Measurements from ENCODE around the gene VPS13D. TPM values are rescaled to one million over a fixed set of nuclear protein-coding genes. Genes with fewer than 3 reads are reported as not detected.

The VPS13D gene
- polyA plus RNA-seq, 1 of the 3 experiments (the other 2 are of a cell fraction) = 15.0 TPM

DNA sequence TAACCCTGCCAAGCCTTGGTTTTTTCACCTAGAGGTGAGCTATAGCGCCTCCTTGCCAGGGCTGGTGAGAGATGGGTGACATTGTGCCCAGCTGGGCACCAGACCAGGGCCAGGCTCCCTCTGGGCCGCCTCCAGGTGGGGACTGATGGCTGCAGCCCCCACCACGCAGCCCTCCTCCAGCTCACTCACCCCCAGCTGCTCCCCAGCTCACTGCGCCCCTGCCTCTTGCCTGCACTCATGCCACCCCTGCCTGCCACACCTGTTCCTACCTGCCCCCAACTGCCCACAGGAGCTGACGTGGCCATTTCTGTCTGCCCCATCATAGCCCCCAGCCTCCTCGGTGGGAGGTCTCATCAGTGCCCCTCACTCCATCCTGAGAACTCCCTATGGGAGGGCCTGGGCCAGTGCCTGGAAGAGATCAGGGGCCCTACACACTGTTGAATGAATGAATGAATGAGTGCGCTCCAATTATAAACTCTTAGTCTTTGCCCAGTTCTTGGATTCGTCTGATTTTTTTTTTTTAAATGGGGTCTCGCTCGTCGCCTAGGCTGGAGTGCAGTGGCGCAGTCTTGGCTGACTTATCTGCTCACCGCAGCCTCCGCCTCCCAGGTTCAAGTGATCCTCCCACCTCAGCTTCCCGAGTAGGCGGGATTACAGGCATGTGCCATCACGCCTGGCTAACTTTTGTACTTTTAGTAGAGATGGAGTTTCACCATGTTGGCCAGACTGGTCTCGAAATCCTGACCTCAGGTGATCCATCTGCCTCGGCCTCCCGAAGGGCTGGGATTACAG lies 26.4 kb upstream of the VPS13D start:
- TF ChIP-seq, protein P1, sequence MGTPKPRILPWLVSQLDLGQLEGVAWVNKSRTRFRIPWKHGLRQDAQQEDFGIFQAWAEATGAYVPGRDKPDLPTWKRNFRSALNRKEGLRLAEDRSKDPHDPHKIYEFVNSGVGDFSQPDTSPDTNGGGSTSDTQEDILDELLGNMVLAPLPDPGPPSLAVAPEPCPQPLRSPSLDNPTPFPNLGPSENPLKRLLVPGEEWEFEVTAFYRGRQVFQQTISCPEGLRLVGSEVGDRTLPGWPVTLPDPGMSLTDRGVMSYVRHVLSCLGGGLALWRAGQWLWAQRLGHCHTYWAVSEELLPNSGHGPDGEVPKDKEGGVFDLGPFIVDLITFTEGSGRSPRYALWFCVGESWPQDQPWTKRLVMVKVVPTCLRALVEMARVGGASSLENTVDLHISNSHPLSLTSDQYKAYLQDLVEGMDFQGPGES (IDR thresholded peaks at IDR 0.05; ENCODE audit: low read depth, low read length) = no peak
- TF ChIP-seq ZBTB33 (IDR thresholded peaks at IDR 0.05; ENCODE audit: borderline replicate concordance, low read depth) (no peak), TEAD4 (IDR thresholded peaks at IDR 0.05; ENCODE audit: borderline replicate concordance, insufficient read depth) (no peak), RCOR1 (IDR thresholded peaks at IDR 0.05; ENCODE audit: low read length) (no peak), FOXJ3 (CRISPR knock-in tag; IDR thresholded peaks at IDR 0.05) (no peak), NRF1 (IDR thresholded peaks at IDR 0.05; ENCODE audit: low read depth, low read length) (no peak), MXI1 (IDR thresholded peaks at IDR 0.05; ENCODE audit: low read depth, low read length) (no peak), JUND (IDR thresholded peaks at IDR 0.05) (no peak), FOXM1 (IDR thresholded peaks at IDR 0.05; ENCODE audit: low read depth) (no peak), MEF2A (IDR thresholded peaks at IDR 0.05; ENCODE audit: borderline replicate concordance, low read depth) (no peak), GATA2 (CRISPR knock-in tag; IDR thresholded peaks at IDR 0.05) (no peak)
- TF ChIP-seq, protein P2, sequence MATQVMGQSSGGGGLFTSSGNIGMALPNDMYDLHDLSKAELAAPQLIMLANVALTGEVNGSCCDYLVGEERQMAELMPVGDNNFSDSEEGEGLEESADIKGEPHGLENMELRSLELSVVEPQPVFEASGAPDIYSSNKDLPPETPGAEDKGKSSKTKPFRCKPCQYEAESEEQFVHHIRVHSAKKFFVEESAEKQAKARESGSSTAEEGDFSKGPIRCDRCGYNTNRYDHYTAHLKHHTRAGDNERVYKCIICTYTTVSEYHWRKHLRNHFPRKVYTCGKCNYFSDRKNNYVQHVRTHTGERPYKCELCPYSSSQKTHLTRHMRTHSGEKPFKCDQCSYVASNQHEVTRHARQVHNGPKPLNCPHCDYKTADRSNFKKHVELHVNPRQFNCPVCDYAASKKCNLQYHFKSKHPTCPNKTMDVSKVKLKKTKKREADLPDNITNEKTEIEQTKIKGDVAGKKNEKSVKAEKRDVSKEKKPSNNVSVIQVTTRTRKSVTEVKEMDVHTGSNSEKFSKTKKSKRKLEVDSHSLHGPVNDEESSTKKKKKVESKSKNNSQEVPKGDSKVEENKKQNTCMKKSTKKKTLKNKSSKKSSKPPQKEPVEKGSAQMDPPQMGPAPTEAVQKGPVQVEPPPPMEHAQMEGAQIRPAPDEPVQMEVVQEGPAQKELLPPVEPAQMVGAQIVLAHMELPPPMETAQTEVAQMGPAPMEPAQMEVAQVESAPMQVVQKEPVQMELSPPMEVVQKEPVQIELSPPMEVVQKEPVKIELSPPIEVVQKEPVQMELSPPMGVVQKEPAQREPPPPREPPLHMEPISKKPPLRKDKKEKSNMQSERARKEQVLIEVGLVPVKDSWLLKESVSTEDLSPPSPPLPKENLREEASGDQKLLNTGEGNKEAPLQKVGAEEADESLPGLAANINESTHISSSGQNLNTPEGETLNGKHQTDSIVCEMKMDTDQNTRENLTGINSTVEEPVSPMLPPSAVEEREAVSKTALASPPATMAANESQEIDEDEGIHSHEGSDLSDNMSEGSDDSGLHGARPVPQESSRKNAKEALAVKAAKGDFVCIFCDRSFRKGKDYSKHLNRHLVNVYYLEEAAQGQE (IDR thresholded peaks at IDR 0.05; ENCODE audit: low read depth, low read length) = no peak
- TF ChIP-seq, protein P3, sequence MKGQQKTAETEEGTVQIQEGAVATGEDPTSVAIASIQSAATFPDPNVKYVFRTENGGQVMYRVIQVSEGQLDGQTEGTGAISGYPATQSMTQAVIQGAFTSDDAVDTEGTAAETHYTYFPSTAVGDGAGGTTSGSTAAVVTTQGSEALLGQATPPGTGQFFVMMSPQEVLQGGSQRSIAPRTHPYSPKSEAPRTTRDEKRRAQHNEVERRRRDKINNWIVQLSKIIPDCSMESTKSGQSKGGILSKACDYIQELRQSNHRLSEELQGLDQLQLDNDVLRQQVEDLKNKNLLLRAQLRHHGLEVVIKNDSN (IDR thresholded peaks at IDR 0.05; ENCODE audit: borderline replicate concordance, low read depth) = no peak
- H3K4me1 ChIP-seq (ENCODE audit: control insufficient read depth in 1 of 2, insufficient read depth in 2 of 2, low read depth in 1 of 2, low read length in 1 of 2) = no peaks in the 10 kb centered on the region; a peak in 1 of 4 replicates
- POLR2A ChIA-PET = no interaction called here
- DNase-seq = peak; percentile 32
- no peaks in the 10 kb centered on the region for H3F3A ChIP-seq (replicated peaks; ENCODE audit: insufficient read depth)
- H3K79me2 ChIP-seq (ENCODE audit: insufficient read depth) = no peaks in the 10 kb centered on the region
- CTCF ChIA-PET = interaction anchor here (0.8 to 8.8 kb wide), 3 partner anchors 11 to 84 kb away, joined by 3 to 137 read pairs (median 3); no protein-coding TSS in a partner anchor
- no peak overlapping the region for H3K9ac ChIP-seq
- no peak overlapping the region for H2AFZ ChIP-seq (ENCODE audit: low read depth)
- no peaks in the 10 kb centered on the region for H3K9me2 ChIP-seq
- H3K27me3 ChIP-seq (ENCODE audit: insufficient read depth) = no peaks in the 10 kb centered on the region; the same call in 1 of the 2 replicates
- no peaks in the 10 kb centered on the region for H3K36me3 ChIP-seq (replicated peaks in 1 of 2; ENCODE audit: control insufficient read depth in 1 of 2, insufficient read depth in 2 of 2, low read length in 1 of 2)
- H3K4me3 ChIP-seq (ENCODE audit: low read depth in 2 of 2, low read length in 1 of 2) = no peak overlapping the region
- H3K27ac ChIP-seq (ENCODE audit: low read depth in 2 of 2, low read length in 1 of 2) = no peak overlapping the region
- H3K9me3 ChIP-seq = no peaks in the 10 kb centered on the region
- H4K20me1 ChIP-seq (ENCODE audit: insufficient read depth) = no peaks in the 10 kb centered on the region
- H3K4me2 ChIP-seq = no peak overlapping the region
- WGBS (ENCODE audit: low lambda C conversion rate) = 95% methylated on average over 16 of the region's 20 CpGs

Measured in SK-N-SH (cell line).